GM12891 (cell line): ENCODE measurements around the gene HSBP1.

ENCODE experiments used
- POLR2A ChIP-seq: IDR thresholded peaks from 2 replicates; pipeline ENCODE4 v1.6.1; 2011; ENCODE audit warnings: low read depth, low read length, control low read depth
- SPI1 ChIP-seq: IDR thresholded peaks from 2 replicates; pipeline ENCODE4 v1.6.1; 2011; ENCODE audit warnings: low read depth, low read length, control low read depth
- TAF1 ChIP-seq: IDR thresholded peaks from 2 replicates; pipeline ENCODE4 v1.6.1; 2011; ENCODE audit warnings: low read depth, low read length, control low read depth

- no peak for TF ChIP-seq POLR2A
- no peak for TF ChIP-seq TAF1
- no peak for TF ChIP-seq SPI1
Measured at GRCh38 chr16:83838151-83838550, 30.4 kb downstream of the HSBP1 start.
